KOPT-K1 (cell line): ENCODE results near the gene BSG.
A peak's percentile ranks its signal among the peaks of the same experiment; 100 is the strongest.
"Not testable (repeated sequence)": the region's sequence is repeated elsewhere in the genome, so short reads cannot be mapped to it uniquely, and the experiment has no call there.

Experiments
- H3K27ac ChIP-seq: fragments of 200-600 bp; sonication (generic); 2 replicates; pipeline ENCODE4 v1.5.1; 2016; ENCODE audit warnings: antibody characterized with exemption, mild to moderate bottlenecking, low read depth, low read length; ENCODE audit not compliant: poor library complexity, severe bottlenecking
- H3K36me3 ChIP-seq: fragments of 200-600 bp; sonication (generic); 2 replicates; pipeline ENCODE4 v1.5.1; 2017; ENCODE audit warnings: antibody characterized with exemption, mild to moderate bottlenecking, low read length, moderate library complexity; ENCODE audit not compliant: insufficient read depth
- H3K9me3 ChIP-seq: fragments of 200-600 bp; sonication (generic); 2 replicates; pipeline ENCODE4 v1.5.1; 2017; ENCODE audit warnings: antibody characterized with exemption, low read length, mild to moderate bottlenecking; ENCODE audit not compliant: insufficient read depth, poor library complexity, severe bottlenecking

Gene BSG

GRCh38 chr19:597406-598315, 25.3 kb downstream of the BSG start:
- no peaks in the 10 kb centered on the region for H3K36me3 ChIP-seq
- no peaks in the 10 kb centered on the region for H3K9me3 ChIP-seq
- no peak overlapping the region for H3K27ac ChIP-seq

DNA sequence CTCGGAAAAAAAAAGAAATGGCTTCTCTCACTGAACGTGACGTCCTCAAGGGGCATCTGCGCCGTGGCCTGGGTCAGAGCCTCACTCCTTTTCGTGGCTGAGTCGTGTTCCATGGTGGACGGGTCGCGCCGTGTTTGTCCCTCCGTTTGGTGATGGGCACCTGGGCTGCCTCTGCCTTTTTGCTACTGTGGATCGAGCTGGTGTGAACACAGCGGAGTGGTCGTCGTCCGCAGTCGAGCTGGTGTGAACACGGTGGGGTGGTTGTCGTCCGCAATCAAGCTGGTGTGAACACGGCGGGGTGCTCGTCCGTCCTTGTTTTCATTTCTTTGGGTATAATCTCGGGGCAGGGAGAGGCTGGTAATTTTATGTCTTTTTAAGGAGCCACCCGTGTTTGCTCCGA, 28.9 kb downstream of the BSG start:
- H3K9me3 ChIP-seq: no peaks in the 10 kb centered on the region
- no peaks in the 10 kb centered on the region for H3K36me3 ChIP-seq

GRCh38 chr19:601790-602189, 29.4 kb downstream of the BSG start:
- H3K9me3 ChIP-seq: no peaks in the 10 kb centered on the region
- no peak overlapping the region for H3K27ac ChIP-seq
- no peaks in the 10 kb centered on the region for H3K36me3 ChIP-seq

More for the DNA sequence above, 28.9 kb downstream of the BSG start:
- no peak overlapping the region for H3K27ac ChIP-seq

- Histone ChIP-seq H3K9me3 (no peaks in the 10 kb centered on the region), H3K36me3 (no peaks in the 10 kb centered on the region), H3K27ac (no peak overlapping the region)
These were observed 30.2 kb downstream of the BSG start for GRCh38 chr19:602391-603301.

- H3K27ac ChIP-seq, H3K36me3 ChIP-seq, H3K9me3 ChIP-seq: not testable (repeated sequence)
These were observed 30.9 kb downstream of the BSG start for GRCh38 chr19:603302-603639.

DNA sequence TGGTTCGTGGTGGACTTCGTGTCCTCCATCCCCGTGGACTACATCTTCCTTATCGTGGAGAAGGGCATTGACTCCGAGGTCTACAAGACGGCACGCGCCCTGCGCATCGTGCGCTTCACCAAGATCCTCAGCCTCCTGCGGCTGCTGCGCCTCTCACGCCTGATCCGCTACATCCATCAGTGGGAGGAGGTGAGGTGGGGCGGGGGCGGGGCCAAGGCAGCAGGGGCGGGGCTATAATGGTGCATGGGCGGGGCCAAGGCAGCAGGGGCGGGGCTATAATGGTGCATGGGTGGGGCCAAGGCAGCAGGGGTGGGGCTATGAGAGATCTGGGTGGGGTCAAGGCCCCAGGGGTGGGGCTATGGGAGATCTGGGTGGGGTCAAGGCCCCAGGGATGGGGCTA, 31.4 kb downstream of the BSG start:
- not testable (repeated sequence) for H3K36me3 ChIP-seq, H3K27ac ChIP-seq, H3K9me3 ChIP-seq

- no peaks in the 10 kb centered on the region for H3K36me3 ChIP-seq
- no peak overlapping the region for H3K27ac ChIP-seq
These were observed 32.0 kb downstream of the BSG start for GRCh38 chr19:604355-604754.

DNA sequence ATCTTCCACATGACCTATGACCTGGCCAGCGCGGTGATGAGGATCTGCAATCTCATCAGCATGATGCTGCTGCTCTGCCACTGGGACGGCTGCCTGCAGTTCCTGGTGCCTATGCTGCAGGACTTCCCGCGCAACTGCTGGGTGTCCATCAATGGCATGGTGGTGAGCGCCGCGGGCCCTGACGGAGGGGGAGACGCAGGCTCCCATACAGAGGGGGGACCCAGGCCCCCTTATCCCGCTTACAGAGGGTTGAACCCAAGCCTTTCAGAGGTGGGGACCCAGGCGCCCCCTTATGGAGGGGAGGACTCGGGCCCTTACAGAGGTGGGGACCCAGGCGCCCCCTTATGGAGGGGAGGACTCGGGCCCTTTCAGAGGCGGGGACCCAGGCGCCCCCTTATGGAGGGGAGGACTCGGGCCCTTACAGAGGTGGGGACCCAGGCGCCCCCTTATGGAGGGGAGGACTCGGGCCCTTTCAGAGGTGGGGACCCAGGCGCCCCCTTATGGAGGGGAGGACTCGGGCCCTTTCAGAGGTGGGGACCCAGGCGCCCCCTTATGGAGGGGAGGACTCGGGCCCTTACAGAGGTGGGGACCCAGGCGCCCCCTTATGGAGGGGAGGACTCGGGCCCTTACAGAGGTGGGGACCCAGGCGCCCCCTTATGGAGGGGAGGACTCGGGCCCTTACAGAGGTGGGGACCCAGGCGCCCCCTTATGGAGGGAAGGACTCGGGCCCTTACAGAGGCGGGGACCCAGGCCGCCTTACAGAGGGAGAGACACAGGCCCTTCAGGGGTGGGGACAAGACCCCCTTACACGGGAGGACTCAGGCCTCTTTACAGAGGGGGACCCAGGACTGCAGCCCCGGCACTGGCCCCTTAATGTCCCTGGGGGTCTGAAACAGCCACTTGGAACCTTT, 32.9 kb downstream of the BSG start:
- H3K27ac ChIP-seq, H3K36me3 ChIP-seq: not testable (repeated sequence)

More at GRCh38 chr19:604355-604754, 32.0 kb downstream of the BSG start:
- H3K9me3 ChIP-seq: no peaks in the 10 kb centered on the region

DNA sequence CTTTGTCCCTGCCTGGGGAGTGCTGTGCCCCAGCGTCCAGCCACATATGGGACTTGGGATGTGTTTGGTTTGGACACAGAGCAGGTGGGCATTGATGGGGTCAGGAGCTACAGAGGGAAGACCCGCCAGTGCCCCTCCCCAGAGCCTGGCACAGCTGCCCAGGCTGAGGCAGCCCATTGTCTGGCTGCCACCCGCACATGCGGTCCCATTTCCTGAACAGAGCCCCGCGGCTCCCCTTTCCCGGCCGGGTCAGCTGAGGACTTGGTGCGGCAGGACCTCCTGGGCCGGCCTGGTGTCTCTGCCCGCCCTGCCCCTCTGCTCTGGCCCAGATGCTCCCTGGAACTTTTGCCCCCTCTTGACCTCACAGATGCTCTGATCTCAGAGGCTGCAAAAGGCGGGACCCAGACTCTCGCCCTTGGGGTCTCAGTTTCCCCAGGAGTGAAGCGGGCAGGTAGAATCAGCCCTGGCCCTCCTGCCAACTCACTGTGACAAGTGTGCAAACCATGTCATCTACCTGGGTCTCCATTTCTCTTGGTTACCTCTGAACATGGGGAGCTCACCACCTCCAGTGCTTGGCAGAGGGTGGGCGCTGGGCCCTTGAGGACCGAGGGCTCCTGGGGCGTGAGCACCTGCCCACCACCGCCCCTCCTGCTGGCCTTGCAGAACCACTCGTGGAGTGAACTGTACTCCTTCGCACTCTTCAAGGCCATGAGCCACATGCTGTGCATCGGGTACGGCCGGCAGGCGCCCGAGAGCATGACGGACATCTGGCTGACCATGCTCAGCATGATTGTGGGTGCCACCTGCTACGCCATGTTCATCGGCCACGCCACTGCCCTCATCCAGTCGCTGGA, 35.1 kb downstream of the BSG start:
- no peaks in the 10 kb centered on the region for H3K9me3 ChIP-seq
- H3K36me3 ChIP-seq: peaks cover 4% of the 10 kb centered on the region; the same call in 1 of the 2 replicates
- H3K27ac ChIP-seq: no peak overlapping the region

More for the DNA sequence above, 32.9 kb downstream of the BSG start:
- not testable (repeated sequence) for H3K9me3 ChIP-seq

GRCh38 chr19:608155-609003, 36.0 kb downstream of the BSG start:
- no peak overlapping the region for H3K27ac ChIP-seq
- H3K36me3 ChIP-seq: peaks cover 9% of the 10 kb centered on the region; the same call in 1 of the 2 replicates
- H3K9me3 ChIP-seq: no peaks in the 10 kb centered on the region

DNA sequence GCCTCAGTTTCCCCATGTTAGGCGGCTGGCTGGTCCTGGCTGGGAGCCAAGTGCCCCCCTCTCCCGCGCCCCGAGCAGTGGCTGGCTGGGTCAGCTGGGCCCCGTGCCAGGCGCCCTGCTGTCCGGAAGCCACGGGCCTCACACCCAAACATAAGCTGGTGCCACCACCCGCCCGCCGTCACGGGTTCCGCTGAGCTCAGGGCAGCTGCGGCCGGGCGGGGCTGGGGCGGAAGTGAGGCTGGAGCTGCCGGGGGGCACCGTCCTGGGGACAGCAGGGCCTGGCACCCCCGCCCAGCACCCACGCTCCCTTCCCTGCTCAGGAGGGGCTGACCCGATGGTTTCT, 36.6 kb downstream of the BSG start:
- Histone ChIP-seq H3K9me3 (no peaks in the 10 kb centered on the region), H3K36me3 (peaks cover 10% of the 10 kb centered on the region; the same call in 1 of the 2 replicates), H3K27ac (no peak overlapping the region)

DNA sequence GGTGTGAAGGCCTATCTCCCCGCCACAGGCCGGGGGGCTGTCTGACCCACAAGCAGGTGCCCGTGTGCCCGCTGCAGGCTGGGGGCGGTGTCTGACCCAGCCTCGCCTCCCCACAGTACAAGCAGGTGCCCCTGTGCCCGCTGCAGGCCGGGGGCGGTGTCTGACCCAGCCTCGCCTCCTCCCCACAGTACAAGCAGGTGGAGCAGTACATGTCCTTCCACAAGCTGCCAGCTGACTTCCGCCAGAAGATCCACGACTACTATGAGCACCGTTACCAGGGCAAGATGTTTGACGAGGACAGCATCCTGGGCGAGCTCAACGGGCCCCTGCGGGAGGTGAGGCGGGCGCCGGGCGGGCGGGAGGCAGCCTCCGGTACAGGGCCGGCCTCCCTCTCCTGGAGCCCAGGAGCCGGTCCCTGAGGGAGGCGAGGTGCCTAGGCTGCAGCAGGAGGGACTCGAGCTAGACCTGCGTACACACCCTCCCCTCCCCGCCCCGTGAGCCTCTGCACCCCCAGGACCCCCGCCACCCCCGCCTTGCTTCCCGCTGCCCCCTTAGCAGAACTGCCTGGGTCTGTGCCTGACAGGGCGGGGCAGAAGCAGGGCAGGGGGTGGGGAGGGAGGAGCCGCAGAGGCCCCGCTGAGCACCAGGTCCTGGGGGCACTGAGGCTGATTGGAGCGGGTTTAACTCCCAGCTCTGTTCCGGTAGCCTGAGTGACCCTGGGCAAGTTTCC, 37.8 kb downstream of the BSG start:
- Histone ChIP-seq H3K27ac (peak overlapping the region; percentile 90), H3K36me3 (peaks cover 22% of the 10 kb centered on the region), H3K9me3 (no peaks in the 10 kb centered on the region)
